GM12878 (cell line): ENCODE measurements around the gene USP34. TPM values are rescaled to one million over a fixed set of nuclear protein-coding genes. Genes with fewer than 3 reads are reported as not detected.

Experiments used
- ATAC-seq: fragments of 200-7000 bp; cut with Tn5 transposase; 3 replicates; pipeline ENCODE4 v1.9.1; 2020; ENCODE audit warnings: mild to moderate bottlenecking, moderate library complexity
- BruUV-seq: library from RNA; stranded (reverse); fragments of 400-500 nt; replicated peaks from 2 replicates; lab custom pipeline; 2021; lab: Mats Ljungman, UMichigan
- CTCF ChIA-PET: fragments of 300-600 bp; sonication (Branson Sonifier 250); formaldehyde crosslinking; extraction: SDS; loops from one replicate; lab custom pipeline; 2021; ENCODE audit warnings: inconsistent platforms; lab: Yijun Ruan, JAX
- POLR2A ChIA-PET: fragments of 350-600 bp; formaldehyde crosslinking; extraction: SDS; loops from one replicate; lab custom pipeline; 2021; ENCODE audit warnings: inconsistent platforms; lab: Charles Lee
- RAD21 ChIA-PET: fragments of 300-600 bp; sonication (Branson Sonifier 250); formaldehyde crosslinking; loops from one replicate; lab custom pipeline; 2023; ENCODE audit warnings: antibody characterized with exemption; ENCODE audit not compliant: unreplicated experiment; lab: Charles Lee
- SMC1A ChIA-PET: fragments of 300-600 bp; sonication (Branson Sonifier 250); formaldehyde crosslinking; loops from one replicate; lab custom pipeline; 2023; ENCODE audit not compliant: unreplicated experiment, uncharacterized antibody; lab: Charles Lee
- DNase-seq: peaks from one replicate; pipeline ENCODE4 v3.0.0-alpha.2; 2011; ENCODE audit warnings: low read depth, low spot score
- FAIRE-seq: peaks from 3 replicates; lab custom pipeline; 2011; peaks lifted over from hg19 to GRCh38; lab: Jason Lieb, UNC
- H2AFZ ChIP-seq: 2 replicates; pipeline ENCODE4 v1.6.0; 2011; ENCODE audit warnings: low read depth, low read length, control low read depth; ENCODE audit not compliant: control insufficient read depth
- H3K27ac ChIP-seq: 2 replicates; pipeline ENCODE4 v1.5.1; 2011; ENCODE audit warnings: control low read depth; ENCODE audit not compliant: control insufficient read depth, insufficient read depth
- H3K27me3 ChIP-seq, 2 experiments: replicated peaks in 1 of 2; 2 replicates each; pipeline versions ENCODE4 v1.6.0 to v1.6.1; 2011; ENCODE audit warnings: low read length in 1 of 2; ENCODE audit not compliant: control insufficient read depth in 2 of 2, insufficient read depth in 2 of 2
- H3K36me3 ChIP-seq, 2 experiments: 2 replicates each; pipeline ENCODE4 v1.5.1; 2011; ENCODE audit warnings: low read length in 1 of 2; ENCODE audit not compliant: control insufficient read depth in 2 of 2, insufficient read depth in 2 of 2
- H3K4me1 ChIP-seq: 2 replicates; pipeline ENCODE4 v1.6.1; 2011; ENCODE audit warnings: mild to moderate bottlenecking, low read length, moderate library complexity, mixed read lengths; ENCODE audit not compliant: control insufficient read depth, insufficient read depth
- H3K4me2 ChIP-seq: 2 replicates; pipeline ENCODE4 v1.6.0; 2011; ENCODE audit warnings: control low read depth; ENCODE audit not compliant: control insufficient read depth, insufficient read depth
- H3K4me3 ChIP-seq: fragments of 200-600 bp; sonication (generic); 2 replicates; pipeline ENCODE4 v1.5.1; 2016
- H3K79me2 ChIP-seq: 2 replicates; pipeline ENCODE4 v1.6.0; 2011; ENCODE audit warnings: low read length; ENCODE audit not compliant: control insufficient read depth, insufficient read depth
- H3K9ac ChIP-seq: 2 replicates; pipeline ENCODE4 v1.8.0; 2011; ENCODE audit warnings: low read length, control low read depth, mixed read lengths; ENCODE audit not compliant: control insufficient read depth, insufficient read depth
- H3K9me3 ChIP-seq: replicated peaks from 3 replicates; pipeline ENCODE4 v1.5.1; 2011; ENCODE audit warnings: mild to moderate bottlenecking, low read length; ENCODE audit not compliant: control insufficient read depth, insufficient read depth
- H4K20me1 ChIP-seq: 2 replicates; pipeline ENCODE4 v1.6.0; 2011; ENCODE audit not compliant: control insufficient read depth, insufficient read depth
- EED ChIP-seq: sonication (generic); IDR thresholded peaks from 2 replicates; pipeline ENCODE4 v1.6.1; 2016; ENCODE audit warnings: antibody characterized with exemption, low read depth
- GABPA ChIP-seq: IDR thresholded peaks from 2 replicates; pipeline ENCODE4 v1.6.1; 2014; ENCODE audit warnings: antibody characterized with exemption, low read depth, mild to moderate bottlenecking, inconsistent platforms
- POU2F2 ChIP-seq: IDR thresholded peaks from 3 replicates; pipeline ENCODE4 v1.6.1; 2011; ENCODE audit warnings: low read depth, mild to moderate bottlenecking, low read length, borderline replicate concordance
- RBBP5 ChIP-seq: fragments of 200-600 bp; sonication (generic); conservative IDR thresholded peaks from 2 replicates; pipeline ENCODE4 v1.6.1; 2016
- RCOR1 ChIP-seq: conservative IDR thresholded peaks from 2 replicates; pipeline ENCODE4 v1.6.1; 2012; ENCODE audit warnings: low read depth, low read length, improper control_type of control experiment
- RUNX3 ChIP-seq: IDR thresholded peaks from 2 replicates; pipeline ENCODE4 v1.6.1; 2012; ENCODE audit warnings: low read length, inconsistent platforms
- SP1 ChIP-seq: IDR thresholded peaks from one replicate; pipeline ENCODE4 v1.6.1; 2011; ENCODE audit warnings: low read depth, low read length
- ZBED1 ChIP-seq: IDR thresholded peaks from 2 replicates; pipeline ENCODE4 v1.6.1; 2016; ENCODE audit warnings: borderline replicate concordance
- WGBS: methylation state at CpG from one replicate; pipeline ENCODE4 v1.1.6; 2016; ENCODE audit warnings: low lambda C conversion rate; ENCODE audit not compliant: insufficient replicate concordance, insufficient coverage; ENCODE audit errors: missing lambda C conversion rate; 5-methylcytosine and 5-hydroxymethylcytosine counted together
- in situ Hi-C: fragments of 300-500 bp; cut with MboI; formaldehyde crosslinking; loops from 9 replicates; pipeline ENCODE4 v1.14.3; 2018; ENCODE audit warnings: mixed read lengths
- intact Hi-C: fragments of 100-400 bp; cut with micrococcal nuclease; formaldehyde crosslinking; loops from one replicate; pipeline ENCODE4 v1.14.2; 2022; ENCODE audit not compliant: unreplicated experiment
- polyA plus RNA-seq, 11 experiments: library from polyadenylated mRNA; depleted of rRNA in 4 of 11; unstranded in 6 of 11; stranded (reverse) in 5 of 11; fragments of >200 nt; fragmentation: Nextera tagmentation in 4 of 11; fragmentation: Illumina TruSeq in 1 of 11; extraction: Ambion mirVana in 4 of 11; extraction: Trizol in 1 of 11; gene quantifications; 1 replicate in 1 of 11; 2 replicates in 10 of 11; pipeline versions ENCODE4 v1.2.1 to v1.2.3, GENCODE V29; 2011 to 2016; ENCODE audit warnings: inconsistent platforms in 2 of 11, missing spikeins in 2 of 11, low read depth in 1 of 11
- total RNA-seq, 4 experiments: library from RNA; depleted of rRNA in 3 of 4; stranded (reverse); fragments of >200 nt in 3 of 4; fragmentation: Illumina TruSeq in 1 of 4; extraction: Trizol in 1 of 4; gene quantifications; 2 replicates each; pipeline versions ENCODE4 v1.2.1 to v1.2.3, GENCODE V29; 2013 to 2021
- TF ChIP-seq, protein P1 (sequence below): fragments of 450-650 bp; IDR thresholded peaks from 2 replicates; pipeline ENCODE4 v1.6.1; 2017; ENCODE audit warnings: mild to moderate bottlenecking, moderate library complexity
- TF ChIP-seq, protein P2 (sequence below): IDR thresholded peaks from 2 replicates; pipeline ENCODE4 v1.6.1; 2012; ENCODE audit warnings: low read depth, low read length, improper control_type of control experiment
- TF ChIP-seq, protein P3 (sequence below): fragments of 450-650 bp; IDR thresholded peaks from 2 replicates; pipeline ENCODE4 v1.6.1; 2016; ENCODE audit warnings: mild to moderate bottlenecking, moderate library complexity, borderline replicate concordance

USP34 gene
- total and polyA plus RNA-seq, 10 of the 15 experiments (the other 5 are each of a cell fraction or from before 2014, with no cell fraction given), result 26.2 to 106 (median 62.1) TPM

GRCh38 chr2:61255580-61256437 lies 215.1 kb downstream of the USP34 start:
- H3K27ac ChIP-seq, result no peak overlapping the region
- intact Hi-C loops (no loop called here), in situ Hi-C loops (no loop called here)
- ChIA-PET CTCF (interaction anchor here (1.3 to 1.9 kb wide), 3 partner anchors 9 to 403 kb away, joined by 3 to 12 read pairs (median 5); no protein-coding TSS in a partner anchor), SMC1A (interaction anchor here (1.1 to 1.9 kb wide), 5 partner anchors 10 to 45 kb away, joined by 3 to 8 read pairs (median 5); no protein-coding TSS in a partner anchor), RAD21 (interaction anchor here (1.4 kb wide), 1 partner anchor 403 kb away, joined by 4 read pairs; no protein-coding TSS in a partner anchor), POLR2A (interaction anchor here (0.5 to 0.9 kb wide), 2 partner anchors 9 to 331 kb away, joined by 3 read pairs; no protein-coding TSS in a partner anchor)
- no peak overlapping the region for H3K4me2 ChIP-seq
- H3K27me3 ChIP-seq, result no peaks in the 10 kb centered on the region
- no peak overlapping the region for H3K4me3 ChIP-seq
- ATAC-seq (no peak), FAIRE-seq (no peak), DNase-seq (no peak)
- H3K36me3 ChIP-seq, result peaks cover 0 to 17% of the 10 kb centered on the region in 2 experiments; a peak in 2 of 4 replicates
- H2AFZ ChIP-seq, result no peak overlapping the region
- 92% methylated on average over 5 of the region's 5 CpGs for WGBS
- no peaks in the 10 kb centered on the region for H3K79me2 ChIP-seq
- BruUV-seq, result no TSS peak
- no peaks in the 10 kb centered on the region for H4K20me1 ChIP-seq
- no peak overlapping the region for H3K9ac ChIP-seq
- H3K9me3 ChIP-seq, result no peaks in the 10 kb centered on the region
- H3K4me1 ChIP-seq, result no peaks in the 10 kb centered on the region
- TF ChIP-seq, protein P1, sequence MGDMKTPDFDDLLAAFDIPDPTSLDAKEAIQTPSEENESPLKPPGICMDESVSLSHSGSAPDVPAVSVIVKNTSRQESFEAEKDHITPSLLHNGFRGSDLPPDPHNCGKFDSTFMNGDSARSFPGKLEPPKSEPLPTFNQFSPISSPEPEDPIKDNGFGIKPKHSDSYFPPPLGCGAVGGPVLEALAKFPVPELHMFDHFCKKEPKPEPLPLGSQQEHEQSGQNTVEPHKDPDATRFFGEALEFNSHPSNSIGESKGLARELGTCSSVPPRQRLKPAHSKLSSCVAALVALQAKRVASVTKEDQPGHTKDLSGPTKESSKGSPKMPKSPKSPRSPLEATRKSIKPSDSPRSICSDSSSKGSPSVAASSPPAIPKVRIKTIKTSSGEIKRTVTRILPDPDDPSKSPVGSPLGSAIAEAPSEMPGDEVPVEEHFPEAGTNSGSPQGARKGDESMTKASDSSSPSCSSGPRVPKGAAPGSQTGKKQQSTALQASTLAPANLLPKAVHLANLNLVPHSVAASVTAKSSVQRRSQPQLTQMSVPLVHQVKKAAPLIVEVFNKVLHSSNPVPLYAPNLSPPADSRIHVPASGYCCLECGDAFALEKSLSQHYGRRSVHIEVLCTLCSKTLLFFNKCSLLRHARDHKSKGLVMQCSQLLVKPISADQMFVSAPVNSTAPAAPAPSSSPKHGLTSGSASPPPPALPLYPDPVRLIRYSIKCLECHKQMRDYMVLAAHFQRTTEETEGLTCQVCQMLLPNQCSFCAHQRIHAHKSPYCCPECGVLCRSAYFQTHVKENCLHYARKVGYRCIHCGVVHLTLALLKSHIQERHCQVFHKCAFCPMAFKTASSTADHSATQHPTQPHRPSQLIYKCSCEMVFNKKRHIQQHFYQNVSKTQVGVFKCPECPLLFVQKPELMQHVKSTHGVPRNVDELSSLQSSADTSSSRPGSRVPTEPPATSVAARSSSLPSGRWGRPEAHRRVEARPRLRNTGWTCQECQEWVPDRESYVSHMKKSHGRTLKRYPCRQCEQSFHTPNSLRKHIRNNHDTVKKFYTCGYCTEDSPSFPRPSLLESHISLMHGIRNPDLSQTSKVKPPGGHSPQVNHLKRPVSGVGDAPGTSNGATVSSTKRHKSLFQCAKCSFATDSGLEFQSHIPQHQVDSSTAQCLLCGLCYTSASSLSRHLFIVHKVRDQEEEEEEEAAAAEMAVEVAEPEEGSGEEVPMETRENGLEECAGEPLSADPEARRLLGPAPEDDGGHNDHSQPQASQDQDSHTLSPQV, result no peak
- TF ChIP-seq, protein P2, sequence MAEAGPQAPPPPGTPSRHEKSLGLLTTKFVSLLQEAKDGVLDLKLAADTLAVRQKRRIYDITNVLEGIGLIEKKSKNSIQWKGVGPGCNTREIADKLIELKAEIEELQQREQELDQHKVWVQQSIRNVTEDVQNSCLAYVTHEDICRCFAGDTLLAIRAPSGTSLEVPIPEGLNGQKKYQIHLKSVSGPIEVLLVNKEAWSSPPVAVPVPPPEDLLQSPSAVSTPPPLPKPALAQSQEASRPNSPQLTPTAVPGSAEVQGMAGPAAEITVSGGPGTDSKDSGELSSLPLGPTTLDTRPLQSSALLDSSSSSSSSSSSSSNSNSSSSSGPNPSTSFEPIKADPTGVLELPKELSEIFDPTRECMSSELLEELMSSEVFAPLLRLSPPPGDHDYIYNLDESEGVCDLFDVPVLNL, result no peak
- TF ChIP-seq POU2F2 (no peak), ZBED1 (no peak), SP1 (no peak), EED (no peak), RBBP5 (no peak), GABPA (no peak), RUNX3 (no peak), RCOR1 (no peak)
- TF ChIP-seq, protein P3, sequence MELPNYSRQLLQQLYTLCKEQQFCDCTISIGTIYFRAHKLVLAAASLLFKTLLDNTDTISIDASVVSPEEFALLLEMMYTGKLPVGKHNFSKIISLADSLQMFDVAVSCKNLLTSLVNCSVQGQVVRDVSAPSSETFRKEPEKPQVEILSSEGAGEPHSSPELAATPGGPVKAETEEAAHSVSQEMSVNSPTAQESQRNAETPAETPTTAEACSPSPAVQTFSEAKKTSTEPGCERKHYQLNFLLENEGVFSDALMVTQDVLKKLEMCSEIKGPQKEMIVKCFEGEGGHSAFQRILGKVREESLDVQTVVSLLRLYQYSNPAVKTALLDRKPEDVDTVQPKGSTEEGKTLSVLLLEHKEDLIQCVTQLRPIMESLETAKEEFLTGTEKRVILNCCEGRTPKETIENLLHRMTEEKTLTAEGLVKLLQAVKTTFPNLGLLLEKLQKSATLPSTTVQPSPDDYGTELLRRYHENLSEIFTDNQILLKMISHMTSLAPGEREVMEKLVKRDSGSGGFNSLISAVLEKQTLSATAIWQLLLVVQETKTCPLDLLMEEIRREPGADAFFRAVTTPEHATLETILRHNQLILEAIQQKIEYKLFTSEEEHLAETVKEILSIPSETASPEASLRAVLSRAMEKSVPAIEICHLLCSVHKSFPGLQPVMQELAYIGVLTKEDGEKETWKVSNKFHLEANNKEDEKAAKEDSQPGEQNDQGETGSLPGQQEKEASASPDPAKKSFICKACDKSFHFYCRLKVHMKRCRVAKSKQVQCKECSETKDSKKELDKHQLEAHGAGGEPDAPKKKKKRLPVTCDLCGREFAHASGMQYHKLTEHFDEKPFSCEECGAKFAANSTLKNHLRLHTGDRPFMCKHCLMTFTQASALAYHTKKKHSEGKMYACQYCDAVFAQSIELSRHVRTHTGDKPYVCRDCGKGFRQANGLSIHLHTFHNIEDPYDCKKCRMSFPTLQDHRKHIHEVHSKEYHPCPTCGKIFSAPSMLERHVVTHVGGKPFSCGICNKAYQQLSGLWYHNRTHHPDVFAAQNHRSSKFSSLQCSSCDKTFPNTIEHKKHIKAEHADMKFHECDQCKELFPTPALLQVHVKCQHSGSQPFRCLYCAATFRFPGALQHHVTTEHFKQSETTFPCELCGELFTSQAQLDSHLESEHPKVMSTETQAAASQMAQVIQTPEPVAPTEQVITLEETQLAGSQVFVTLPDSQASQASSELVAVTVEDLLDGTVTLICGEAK, result no peak
